ENCODE measurements around the gene KATNIP.

Gene KATNIP

DNA sequence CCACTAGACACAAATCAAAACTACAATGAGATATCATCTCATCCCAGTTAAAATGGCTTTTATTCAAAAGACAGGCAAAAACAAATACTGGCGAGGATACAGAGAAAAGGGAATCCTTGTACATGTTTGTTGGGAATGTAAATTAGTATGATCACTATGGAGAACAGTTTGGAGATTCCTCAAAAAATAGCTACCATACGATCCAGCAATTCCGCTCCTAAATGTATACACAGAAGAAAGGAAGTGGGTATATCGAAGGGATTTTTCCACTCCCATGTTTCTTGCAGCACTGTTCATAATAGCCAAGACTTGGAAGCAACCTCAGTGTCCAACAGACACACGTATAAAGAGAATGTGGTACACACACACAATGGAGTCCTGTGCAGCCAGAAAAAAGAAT lies 35.3 kb downstream of the KATNIP start:
- DNase-seq, result no peak

DNA sequence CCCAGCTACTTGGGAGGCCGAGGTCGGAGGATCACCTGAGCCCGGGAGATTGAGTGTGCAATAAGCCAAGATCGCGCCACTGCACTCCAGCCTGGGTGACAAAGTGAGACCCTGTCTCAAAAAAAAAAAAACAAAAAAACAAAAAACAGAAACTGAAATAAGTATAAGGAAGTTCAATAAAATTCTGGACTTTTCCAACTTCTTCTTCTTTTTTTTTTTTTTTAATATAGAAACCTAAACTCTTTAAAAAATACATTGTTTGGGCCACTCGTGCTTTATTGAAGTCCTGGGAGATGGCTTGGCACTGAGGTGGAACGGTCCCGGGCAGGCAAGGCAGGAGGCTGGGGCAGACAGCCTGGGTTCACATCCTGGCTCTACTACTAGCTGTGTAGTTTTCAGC lies 36.8 kb downstream of the KATNIP start:
- DNase-seq, result no peak

DNA sequence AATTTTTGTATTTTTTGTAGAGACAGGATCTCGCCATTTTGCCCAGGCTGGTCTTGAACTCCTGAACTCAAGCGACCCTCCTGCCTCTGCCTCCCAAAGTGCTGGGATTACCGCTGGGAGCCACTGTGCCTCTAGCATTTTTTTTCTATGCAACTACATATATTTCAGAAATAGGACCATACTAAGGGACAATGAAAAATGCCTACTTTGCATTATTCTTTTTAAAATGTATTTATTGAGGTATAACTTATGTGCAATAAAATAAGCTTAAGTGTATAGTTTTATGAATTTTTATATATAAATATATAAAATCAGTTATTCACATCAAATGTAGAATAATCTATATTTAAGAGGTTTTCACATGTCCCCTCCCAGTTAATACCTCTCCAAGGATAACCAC lies 38.1 kb downstream of the KATNIP start:
- DNase-seq, result no peak

DNA sequence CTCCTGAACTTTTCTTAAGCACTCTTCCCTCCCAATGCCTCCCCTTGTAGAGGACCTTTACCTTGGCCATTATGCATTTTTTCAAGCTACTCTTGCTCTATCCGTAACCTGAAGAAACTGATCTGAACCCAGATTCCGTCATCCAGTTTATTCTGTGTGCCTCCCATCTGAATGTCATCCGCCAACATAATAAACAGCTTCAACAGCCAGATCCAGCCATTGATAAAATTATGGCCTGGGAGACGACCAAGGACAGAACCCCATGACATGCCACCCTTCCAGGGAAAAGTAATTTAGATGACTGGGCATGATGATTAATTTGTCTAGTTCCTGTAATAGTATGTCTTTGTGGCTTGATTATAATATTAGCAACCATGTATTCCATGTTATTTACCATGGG lies 41.9 kb downstream of the KATNIP start:
- no peak for DNase-seq

DNA sequence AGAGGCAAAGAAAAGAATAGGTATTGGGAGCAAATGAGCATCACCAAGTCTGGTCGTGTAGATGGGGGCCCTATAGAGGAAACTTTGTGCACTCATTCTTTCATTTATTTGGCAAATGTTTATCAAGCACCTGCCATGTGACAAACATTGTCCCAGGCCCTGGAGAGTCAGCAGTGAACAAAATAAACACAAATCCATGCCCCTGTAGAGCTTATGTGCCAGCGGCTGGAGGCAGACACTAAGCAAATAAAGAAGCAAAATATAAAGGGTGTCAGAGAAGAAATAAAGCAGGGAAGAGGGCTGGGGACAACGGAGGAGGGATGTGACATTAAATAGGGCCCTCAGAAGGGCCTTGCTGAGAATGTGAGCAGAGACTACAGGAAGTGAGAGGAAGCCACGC lies 45.5 kb downstream of the KATNIP start:
- DNase-seq, result no peak

DNA sequence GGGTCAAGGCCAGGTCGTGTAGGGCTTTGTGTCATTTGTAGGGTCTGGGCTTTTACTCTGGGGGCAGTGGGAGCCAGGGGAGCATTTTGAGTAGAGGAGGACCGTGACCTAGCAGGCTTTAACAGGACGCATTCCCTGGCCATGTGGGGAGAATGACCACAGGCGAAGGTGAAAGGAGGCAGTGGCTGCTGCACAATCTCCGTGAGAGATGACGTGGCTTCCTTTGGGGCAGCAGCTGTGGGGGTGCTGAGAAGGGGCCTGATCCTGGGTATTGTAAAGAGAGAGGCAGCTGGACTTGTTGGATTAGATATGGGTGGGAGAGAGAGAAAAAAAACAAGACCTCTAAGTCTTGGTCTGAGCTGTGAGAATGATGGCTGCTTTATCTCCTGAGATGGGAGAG lies 46.0 kb downstream of the KATNIP start:
- no peak for DNase-seq

DNA sequence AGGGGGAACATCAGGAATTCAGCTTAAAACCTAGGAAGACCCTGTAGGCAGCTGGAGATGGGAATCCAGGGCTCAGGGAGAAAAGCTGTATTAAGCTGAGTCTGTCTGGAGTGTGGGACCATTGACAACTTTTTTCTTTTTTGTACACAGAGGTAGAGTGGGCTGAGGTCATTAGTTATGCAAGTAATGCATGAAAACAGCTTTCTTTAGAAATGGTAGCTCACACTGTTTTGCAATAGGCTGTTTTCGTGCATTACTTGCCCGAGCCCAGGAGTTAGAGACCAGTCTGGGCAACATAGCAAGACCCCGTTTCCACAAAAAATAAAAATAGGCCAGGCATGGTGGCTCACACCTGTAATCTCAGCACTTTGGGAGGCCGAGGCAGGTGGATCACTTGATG lies 46.5 kb downstream of the KATNIP start:
- no peak for DNase-seq

DNA sequence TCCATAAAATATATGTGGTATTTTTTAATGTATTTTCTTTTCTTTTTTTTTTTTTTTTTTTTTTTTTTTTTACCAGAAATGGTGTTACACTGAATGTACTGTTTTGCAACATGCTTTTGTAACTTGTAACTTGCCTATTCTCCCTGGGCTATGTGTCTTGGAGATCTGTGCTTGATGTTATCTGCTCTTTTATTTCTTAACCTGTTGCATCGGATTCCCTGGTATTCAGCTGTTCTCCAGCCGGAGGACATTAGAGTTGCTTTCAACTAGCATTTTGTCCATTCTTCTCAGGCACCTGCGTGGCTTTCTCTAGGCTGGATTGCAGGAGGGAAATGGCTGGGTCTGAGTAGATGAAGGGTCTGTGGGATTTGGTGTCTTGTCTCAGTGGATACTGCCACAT lies 47.4 kb downstream of the KATNIP start:
- no peak for DNase-seq

DNA sequence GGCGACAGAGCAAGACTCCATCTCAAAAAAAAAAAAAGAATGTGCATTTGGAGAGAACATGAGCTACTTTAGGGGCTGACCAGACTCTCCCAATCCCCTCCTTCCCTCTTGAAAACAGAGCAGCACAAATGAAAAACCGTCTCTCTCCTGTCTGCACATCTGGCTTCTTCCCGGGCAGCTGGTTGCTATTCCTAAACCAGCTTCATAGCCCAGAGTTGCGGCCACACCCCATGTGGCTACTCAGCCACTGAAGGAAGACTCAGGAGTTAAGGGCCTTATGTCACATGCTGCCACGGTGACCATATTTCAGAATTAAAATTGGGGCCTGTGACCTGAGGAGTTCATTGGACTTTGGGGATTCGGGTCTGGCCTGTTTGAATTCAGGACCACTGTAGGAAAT lies 48.3 kb downstream of the KATNIP start:
- no peak for DNase-seq

DNA sequence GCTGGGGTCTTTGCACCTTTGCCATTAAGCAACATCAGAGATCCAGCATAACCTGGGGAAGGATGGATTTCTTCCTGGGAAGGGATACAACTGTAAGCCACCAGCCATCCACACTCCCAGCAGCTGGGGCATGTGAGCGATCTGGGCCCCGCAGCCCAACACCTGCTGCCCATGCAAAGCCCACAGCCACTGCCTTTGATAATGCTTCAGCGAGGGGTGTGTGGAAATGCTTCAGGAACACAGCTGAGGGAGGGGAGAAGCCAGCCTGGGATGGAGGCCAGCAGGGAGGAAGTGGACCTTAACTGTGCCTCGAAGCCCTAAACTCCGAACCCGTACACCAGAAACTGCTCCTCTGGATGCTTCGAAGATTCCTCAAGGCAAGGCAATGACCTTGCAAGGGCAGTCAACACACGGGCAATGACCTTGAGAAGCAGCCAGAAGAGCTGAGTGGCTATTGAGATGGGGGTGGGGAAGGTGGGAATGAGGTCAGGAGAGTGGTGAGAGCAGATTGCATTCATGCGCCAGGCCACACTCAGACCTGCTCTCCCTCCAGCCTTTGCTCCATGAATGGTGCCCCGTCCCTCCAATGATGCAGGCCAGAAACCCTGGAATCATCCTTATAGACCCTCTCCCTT lies 49.1 kb downstream of the KATNIP start:
- no peak for DNase-seq

DNA sequence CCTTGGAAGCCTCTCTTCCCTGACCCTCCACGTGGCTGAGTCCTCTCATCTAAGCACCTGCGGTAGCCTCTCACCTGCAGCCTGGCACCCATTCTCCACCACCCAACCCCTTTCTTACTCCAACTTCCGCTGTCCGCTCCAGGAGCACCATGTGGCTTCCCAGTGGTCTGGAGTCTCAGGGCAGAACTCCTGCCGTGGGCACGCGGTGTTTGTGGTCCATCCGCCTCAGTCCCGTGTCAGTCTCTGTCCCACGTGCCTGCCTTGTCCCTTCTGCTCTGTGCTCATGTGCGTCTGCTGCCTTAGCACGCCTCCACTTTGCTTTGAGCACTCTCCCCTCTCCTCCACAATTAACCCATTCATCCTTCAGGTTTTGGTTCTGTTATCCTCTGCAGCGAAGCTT lies 49.7 kb downstream of the KATNIP start:
- DNase-seq, result no peak

All from COR-L47 (cell line).